Measurements from ENCODE around the gene MAPT.
"Not testable (repeated sequence)": the region's sequence is repeated elsewhere in the genome, so short reads cannot be mapped to it uniquely, and the experiment has no call there.

The MAPT gene

DNA sequence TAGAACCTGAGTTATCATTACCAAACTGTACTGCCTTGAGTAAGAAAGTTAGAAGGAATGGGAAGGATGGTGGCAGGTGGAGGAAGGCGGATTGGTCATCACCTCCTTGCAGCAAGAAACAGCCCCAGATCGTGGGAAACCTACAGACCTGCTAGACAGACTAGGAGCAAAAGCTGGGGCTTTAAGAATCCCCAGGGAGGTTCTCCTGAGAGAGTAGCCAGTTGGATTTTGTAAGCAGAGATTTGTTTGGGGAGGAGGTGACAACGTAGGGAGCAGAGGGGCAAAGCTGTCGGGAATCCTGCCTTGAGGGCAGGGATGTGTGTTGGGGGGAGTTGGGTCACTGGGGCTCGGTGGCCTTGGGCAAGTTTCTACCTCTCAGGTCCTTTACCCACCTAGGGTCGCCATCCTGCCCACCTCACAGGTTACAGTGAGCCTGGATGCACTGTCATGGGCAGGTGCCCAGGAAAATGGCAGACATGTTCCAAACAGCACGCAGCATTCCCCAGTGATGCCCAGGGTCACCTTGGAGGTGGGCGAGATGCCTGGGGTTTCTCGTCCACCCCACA lies 55.5 kb downstream of the MAPT start:
- DNase-seq (ENCODE audit: low read depth in 2 of 3, low spot score in 1 of 3), result no peak

DNA sequence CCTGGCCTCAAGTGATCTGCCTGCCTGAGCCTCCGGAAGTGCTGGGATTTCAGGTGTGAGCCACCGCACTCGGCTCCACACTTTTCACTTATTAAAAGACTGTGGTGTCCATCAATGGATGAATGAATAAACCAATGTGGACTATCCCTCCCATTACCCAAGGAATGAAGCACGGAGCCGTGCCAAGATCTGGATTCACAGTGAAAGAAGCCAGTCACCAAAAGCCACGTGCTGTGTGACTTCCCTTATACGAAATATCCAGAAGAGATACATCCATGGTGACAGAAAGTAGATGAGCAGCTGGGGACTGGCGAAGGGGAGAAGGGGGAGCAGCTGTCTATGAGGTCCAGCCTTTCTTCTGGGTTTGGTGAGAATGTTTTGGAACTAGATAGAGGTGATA lies 56.5 kb downstream of the MAPT start:
- DNase-seq (ENCODE audit: low read depth in 2 of 3, low spot score in 1 of 3), result no peak

DNA sequence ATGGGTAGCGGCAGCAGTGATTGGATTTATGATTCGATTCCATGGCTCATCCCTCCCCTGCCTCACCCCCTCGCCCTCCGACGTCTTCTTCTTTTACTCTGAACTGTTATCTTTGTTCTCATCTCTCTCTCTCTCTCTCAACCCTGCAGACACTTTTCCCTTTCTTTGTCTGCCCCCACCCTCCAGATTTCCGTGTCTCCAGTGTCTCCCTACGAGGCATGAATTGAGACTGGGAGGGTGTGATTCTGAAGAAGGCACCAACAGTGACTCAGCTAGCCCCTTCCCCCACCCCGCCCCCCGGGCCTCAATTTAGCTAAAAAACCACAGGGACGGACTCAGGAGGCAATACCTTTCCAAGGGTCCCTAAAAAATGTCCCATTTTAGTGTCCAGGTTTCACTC lies 57.0 kb downstream of the MAPT start:
- no peak for DNase-seq (ENCODE audit: low read depth in 2 of 3, low spot score in 1 of 3)

DNA sequence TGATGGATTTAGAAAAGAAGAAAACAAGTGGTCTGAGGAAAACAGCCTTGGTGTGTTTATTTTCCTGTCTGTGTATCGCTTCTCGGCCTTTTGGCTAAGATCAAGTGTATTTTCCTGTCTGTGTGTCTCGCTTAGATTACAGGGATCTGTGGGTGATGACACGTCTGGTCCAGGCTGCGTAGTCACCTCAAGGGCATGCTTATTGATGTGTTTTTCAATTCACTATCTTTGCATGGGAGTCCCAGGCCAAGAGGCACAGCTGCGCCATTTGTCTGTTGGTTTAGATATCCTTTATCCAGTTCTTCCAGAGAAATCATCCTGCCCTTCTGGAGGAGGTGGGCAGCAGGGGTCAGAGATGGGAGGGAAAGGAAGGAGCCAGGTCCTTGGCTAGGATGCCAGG lies 57.6 kb downstream of the MAPT start:
- no peak for DNase-seq (ENCODE audit: low read depth in 2 of 3, low spot score in 1 of 3)

DNA sequence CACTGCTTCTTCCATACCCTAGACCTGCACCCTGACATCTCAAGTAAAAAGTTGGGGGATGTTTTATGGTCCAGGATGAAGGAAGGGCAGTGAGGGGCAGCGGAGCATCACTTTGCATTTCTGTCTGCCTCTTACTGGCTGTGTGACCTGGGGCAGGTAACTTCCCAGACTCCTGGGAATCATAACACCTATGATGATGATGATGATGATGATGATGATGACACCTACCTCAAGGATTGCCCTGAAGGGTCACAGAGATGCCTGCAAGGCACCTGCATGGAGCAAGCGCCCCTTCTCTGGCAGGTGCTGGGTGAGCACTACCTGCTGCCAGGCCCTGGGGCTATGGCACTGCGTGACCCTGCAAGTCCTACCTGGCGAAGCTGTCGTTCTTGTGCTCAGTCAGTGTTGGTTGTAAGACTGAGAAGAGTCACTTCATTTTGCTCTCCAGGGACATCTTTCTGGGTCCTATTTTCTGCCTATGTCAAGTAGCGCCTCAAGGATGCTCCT lies 58.5 kb downstream of the MAPT start:
- DNase-seq (ENCODE audit: low read depth in 2 of 3, low spot score in 1 of 3), result no peak

DNA sequence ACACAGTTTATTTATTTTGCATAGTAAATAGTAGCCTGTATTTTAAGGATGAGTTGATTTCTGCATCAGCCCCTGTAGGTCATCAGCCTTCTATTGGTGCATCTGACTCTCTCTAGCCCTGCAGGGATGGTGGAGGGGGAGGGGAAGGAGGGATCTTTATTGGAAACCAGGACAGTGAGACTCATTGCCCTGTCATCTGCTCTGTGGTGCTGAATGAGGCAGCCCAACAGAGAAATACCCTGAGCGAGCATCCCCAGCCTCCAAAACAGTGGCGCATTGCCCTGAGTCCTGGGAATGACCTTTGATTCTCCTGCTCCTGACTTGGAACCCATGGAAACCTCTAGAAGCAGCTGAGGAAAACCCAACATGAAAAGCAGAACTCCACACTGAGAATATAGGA lies 59.2 kb downstream of the MAPT start:
- DNase-seq (ENCODE audit: low read depth in 2 of 3, low spot score in 1 of 3), result no peak

DNA sequence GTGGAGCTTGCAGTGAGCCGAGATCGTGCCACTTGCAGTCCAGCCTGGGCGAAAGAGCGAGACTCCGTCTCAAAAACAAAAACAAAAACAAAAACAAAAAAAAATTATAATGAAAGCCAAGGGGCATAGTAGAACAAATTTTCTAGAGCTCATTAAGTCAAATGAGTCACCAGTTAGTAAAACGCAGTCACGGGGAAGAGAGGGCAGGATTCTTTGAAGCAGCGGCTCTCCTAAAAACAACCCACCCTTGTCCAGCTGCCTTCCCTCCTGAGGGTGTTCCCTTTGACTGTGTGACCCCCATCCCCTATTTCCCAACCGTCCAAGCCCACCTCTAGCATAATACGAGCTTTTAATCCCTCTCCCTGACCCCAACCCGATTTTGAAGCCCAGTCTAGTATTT lies 60.6 kb downstream of the MAPT start:
- DNase-seq (ENCODE audit: low read depth in 2 of 3, low spot score in 1 of 3), result no peak

DNA sequence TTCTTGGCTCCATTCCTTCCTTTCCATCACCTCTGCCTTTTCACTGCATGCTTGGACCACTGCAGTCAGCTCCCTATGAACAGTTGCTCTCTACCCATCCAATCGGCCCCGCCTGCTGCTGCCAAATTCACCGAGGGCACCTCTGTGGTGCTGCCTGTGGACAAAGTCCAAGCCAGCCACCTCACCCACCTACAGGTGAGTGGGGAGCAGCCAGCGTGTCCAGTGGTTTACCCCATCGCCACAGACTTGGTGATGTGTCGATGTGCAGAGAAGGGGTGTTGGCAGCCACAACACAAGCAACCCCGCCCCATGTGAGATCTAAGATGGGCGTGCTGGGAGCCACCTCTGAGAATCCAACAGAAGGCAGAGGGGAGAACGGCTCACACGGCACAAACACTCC lies 61.0 kb downstream of the MAPT start:
- DNase-seq (ENCODE audit: low read depth in 2 of 3, low spot score in 1 of 3), result no peak

DNA sequence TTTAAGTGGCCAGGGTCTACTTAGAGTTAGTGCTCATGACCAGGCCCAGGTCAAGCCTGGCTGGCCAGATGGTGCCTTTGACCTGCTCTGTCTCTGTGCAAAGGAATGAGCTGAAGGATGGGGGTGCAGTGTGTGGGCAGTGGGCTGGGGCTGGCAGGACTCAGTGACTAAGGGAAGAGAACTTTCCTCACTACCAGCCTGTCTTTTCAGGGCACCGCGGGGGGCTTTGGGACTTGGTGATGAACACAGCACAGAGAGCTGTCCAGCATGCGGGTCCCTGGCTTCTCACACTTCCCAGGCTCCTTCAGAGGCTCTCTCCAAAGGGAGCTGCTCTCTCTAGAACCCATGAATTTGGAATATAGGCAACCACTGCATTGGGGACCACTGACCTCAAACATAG lies 61.7 kb downstream of the MAPT start:
- DNase-seq (ENCODE audit: low read depth in 2 of 3, low spot score in 1 of 3), result no peak

DNA sequence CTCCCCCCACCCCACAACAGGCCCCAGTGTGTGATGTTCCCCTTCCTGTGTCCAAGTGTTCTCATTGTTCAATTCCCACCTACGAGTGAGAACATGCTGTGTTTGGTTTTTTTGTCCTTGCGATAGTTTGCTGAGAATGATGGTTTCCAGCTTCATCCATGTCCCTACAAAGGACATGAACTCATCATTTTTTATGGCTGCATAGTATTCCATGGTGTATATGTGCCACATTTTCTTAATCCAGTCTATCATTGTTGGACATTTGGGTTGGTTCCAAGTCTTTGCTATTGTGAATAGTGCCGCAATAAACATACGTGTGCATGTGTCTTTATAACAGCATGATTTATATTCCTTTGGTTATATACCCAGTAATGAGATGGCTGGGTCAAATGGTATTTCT lies 62.4 kb downstream of the MAPT start:
- DNase-seq (ENCODE audit: low read depth in 2 of 3, low spot score in 1 of 3), result not testable (repeated sequence)

DNA sequence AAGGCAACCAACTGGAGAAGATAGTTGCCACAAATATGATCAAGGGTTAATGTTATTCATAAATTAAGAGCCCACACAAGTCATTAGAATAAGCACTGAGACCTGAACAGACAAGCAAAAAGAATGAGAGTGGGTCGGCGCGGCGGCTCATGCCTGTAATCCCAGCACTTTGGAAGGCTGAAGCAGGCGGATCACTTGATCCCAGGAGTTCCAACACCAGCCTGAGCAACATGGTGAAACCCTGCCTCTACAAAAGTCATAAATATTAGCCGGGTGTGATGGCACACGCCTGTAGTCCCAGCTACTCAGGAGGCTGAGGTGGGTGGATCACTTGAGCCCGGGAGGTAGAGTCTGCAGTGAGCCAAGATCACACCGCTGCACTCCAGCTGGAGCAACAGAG lies 64.0 kb downstream of the MAPT start:
- no peak for DNase-seq (ENCODE audit: low read depth in 2 of 3, low spot score in 1 of 3)

DNA sequence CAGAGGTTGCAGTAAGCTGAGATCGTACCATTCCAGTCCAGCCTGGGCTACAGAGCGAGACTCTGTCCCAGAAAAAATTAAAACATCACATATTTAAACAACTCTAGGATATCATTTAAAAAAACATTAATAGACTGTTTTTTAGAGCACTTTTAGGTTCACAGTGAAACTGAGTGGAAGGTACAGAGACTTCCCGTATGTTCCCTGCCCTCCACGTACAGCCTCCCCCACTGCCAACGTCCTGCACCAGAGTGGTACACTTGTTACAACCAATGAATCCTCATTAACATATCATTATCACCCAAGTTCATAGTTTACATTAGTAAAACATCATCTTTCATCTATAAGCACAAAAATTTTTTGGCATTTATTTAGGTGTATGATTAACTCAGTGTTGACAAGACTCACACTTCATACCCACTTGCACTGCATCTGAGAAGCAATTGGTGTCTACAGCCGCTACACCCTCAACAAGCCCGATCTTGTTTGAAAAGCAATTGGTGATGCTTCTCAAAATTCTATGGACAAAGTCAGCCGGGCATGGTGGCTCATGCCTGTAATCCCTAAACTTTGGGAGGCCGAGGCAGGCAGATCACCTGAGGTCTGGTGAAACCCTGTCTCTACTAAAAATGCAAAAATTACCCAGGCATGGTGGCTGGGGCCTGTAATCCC lies 64.8 kb downstream of the MAPT start:
- no peak for DNase-seq (ENCODE audit: low read depth in 2 of 3, low spot score in 1 of 3)

DNA sequence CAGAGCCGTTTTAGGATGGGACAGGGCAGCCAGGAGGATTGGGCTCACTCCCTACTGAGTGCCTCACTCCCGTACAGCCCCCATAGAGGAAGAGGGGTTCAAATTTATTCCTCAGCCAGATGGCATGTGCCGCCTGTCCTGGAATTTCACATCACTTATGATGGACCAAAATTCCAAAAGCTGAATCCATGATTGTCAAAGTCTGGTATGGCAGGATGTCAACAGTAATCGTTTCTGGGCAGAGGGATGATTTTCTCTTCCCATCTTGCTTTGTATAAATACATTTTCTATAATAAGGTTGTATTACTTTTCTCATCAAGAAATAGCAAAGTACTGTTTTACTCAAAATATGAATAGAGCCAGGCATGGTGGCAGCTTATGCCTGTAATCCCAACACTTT lies 66.0 kb downstream of the MAPT start:
- DNase-seq (ENCODE audit: low read depth in 2 of 3, low spot score in 1 of 3), result no peak

DNA sequence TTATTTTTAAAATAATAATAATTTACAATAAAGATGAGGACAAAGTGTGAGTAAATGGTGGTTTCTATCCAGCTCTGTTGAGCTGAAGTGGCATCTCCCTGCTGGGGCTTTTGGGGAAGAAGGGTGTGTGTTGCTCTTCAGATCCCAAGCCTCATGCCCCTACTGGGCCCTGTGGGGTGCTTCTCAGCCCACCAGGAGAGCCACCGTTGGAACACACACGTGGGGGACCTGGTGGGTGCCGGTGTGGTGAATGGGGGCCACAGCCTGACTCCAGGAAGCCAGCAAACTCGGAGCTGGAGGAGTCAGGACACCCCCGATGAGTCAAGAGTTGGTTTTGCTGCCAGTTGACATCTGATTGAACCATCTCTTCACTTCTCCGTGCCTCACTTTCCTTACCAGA lies 66.9 kb downstream of the MAPT start:
- no peak for DNase-seq (ENCODE audit: low read depth in 2 of 3, low spot score in 1 of 3)

DNA sequence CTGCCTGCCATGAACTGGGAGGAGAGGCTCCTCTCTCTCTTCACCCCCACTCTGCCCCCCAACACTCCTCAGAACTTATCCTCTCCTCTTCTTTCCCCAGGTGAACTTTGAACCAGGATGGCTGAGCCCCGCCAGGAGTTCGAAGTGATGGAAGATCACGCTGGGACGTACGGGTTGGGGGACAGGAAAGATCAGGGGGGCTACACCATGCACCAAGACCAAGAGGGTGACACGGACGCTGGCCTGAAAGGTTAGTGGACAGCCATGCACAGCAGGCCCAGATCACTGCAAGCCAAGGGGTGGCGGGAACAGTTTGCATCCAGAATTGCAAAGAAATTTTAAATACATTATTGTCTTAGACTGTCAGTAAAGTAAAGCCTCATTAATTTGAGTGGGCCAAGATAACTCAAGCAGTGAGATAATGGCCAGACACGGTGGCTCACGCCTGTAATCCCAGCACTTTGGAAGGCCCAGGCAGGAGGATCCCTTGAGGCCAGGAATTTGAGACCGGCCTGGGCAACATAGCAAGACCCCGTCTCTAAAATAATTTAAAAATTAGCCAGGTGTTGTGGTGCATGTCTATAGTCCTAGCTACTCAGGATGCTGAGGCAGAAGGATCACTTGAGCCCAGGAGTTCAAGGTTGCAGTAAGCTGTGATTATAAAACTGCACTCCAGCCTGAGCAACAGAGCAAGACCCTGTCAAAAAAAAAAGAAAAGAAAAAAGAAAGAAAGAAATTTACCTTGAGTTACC lies 68.0 kb downstream of the MAPT start:
- DNase-seq (ENCODE audit: low read depth in 2 of 3, low spot score in 1 of 3), result no peak

DNA sequence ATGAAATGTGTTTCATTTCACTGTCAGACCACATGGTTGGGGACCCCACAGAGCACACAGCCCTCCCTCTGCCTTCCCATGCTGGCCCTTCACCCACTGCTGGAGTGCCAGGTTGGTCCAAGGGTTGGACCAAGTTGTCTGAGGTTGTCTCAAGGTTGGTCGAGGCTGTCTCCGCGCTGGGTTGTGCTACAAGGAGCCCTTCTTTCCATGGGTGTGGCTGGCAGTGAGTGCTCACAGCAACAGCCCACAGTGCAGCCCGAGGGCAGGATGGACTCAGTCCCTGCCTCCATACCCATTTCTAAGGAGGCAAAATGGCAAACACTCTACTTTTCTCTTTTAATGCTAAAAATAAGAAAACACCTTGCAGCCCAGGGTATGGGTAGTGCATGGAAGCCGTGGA lies 68.9 kb downstream of the MAPT start:
- DNase-seq (ENCODE audit: low read depth in 2 of 3, low spot score in 1 of 3), result no peak

DNA sequence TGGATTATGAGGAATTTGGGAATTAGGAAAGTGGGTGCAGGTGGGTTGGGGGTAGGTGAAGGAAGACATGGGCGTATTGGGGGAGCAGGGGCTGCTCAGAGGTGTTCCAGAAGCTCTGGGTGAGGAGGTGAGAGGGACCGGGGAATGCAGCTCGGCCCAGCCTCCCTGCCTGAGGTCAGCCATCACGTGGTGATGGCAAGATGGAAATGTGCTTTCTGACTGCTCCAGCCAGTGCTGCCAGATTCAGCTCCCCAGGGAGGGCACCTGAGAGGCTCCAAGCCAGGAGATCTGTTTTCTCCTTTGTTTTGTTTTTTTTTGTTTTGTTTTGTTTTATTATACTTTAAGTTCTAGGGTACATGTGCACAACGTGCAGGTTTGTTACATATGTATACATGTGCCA lies 69.5 kb downstream of the MAPT start:
- DNase-seq (ENCODE audit: low read depth in 2 of 3, low spot score in 1 of 3), result no peak

DNA sequence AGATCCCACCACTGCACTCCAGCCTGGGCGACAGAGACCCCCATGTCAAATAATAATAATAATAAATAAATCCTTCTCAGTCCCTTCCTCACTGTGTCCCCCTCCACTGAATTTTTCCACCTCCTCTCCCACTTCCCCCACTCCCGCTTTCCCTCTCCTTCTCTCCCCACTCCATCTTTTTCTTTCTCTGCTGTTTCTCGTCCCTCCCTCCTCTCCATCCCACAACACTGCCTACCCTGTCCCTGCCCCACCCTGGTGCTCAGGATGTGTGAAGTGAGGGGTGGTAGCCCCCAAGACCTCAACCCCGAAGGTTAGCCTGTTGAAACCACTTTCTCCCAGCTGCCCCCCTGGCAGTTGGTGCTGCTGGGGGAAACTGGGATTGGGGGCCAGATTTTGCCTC lies 70.3 kb downstream of the MAPT start:
- DNase-seq (ENCODE audit: low read depth in 2 of 3, low spot score in 1 of 3), result no peak

DNA sequence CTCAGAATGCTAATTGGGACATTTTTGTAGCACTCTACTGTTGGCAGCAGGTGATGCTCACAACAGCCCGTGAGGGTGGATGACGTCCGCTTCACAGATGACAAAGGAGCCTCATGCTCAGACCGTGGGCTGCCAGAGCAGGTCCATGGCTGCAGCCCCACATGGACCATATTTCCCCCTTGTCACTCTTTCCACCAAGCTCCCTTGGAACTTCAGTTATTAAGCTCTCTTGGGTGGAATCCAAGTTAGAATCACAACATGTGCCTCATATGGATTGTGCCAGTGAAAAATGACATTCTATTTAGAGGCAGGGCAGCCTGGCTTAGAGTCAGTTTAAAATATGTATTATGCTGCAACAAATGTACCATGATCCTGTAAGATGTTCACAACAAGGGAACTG lies 71.5 kb downstream of the MAPT start:
- DNase-seq (ENCODE audit: low read depth in 2 of 3, low spot score in 1 of 3), result no peak

DNA sequence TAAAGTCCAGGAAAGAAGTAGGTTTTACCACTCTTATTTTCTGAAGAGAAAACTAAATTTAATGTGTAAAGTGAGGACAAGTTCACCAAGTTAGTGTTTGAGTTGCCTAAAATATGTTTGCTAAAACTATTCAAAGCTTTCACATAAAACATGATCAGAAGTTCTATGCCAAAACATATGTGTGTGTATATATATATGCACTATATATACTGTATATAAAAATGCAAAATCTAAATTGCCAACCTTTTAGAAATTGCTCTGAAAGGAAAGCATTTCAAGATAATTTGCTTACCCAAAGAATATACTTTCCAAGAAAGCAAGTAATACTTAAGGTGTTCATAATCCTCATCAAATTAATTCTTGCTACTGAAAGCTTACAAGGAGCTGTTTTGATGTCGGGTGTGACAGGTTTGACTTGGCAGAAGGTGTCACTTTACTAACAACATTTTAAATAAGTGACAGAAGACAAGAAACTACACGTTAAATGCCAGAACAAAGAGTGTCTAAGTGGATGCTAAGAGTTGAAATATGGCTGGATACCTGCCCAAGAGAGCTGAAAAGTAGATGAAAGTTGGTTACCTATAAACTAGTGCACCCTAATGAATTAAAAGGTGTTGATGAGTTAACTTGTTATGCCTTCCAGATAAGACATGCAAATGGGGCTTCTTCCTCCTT lies 72.4 kb downstream of the MAPT start:
- DNase-seq (ENCODE audit: low read depth in 2 of 3, low spot score in 1 of 3), result no peak

DNA sequence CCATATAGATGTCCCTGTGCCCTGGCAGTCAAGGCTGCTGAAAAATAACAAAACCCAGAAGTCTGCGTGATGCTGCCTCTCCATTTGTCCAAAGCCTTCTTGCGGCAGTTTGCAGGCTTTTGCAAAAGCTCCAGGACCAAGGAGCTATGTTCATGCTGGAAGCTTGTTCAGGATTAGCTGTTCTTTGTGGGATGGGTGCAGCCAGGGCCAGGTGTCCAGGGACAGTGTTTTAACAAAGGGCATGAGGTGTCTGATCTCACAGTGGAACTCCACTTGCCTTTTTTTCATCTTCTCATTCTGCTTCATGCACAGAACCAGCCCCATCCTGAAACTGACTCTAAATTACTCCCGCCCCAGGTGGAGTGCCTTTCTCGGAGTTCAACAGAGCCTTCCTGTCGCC lies 73.0 kb downstream of the MAPT start:
- no peak for DNase-seq (ENCODE audit: low read depth in 2 of 3, low spot score in 1 of 3)

DNA sequence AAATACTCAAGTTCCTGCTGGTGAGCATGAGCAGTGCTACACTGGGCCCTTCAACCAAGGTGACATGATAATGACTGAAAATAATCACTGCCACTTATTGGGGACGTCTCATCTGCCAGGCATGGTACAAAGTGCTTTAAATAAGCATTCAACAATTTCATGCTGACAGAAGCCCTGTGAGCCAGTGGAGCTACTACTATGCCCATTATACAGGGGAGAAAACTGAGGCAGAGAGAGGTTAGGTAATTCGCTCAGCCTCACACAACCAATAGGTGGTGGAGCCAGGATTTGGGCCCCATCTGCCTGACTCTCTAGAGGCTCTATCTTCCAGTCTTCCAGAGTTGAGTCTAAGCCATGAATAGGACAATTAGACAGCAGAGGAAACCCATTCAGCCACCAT lies 74.4 kb downstream of the MAPT start:
- no peak for DNase-seq (ENCODE audit: low read depth in 2 of 3, low spot score in 1 of 3)
